HG03460 (cell line): ENCODE data around the gene ATF6.
"Not testable (repeated sequence)": the region's sequence is repeated elsewhere in the genome, so short reads cannot be mapped to it uniquely, and the experiment has no call there.

Experiments
- ATAC-seq: cut with Tn5 transposase; IDR thresholded peaks from one replicate; pipeline ENCODE4 v1.9.1; 2021; ENCODE audit not compliant: unreplicated experiment

Gene ATF6

GRCh38 chr1:161826478-161826877 is 60.4 kb downstream of the ATF6 start:
- no peak for ATAC-seq

GRCh38 chr1:161827786-161828185 is 61.7 kb downstream of the ATF6 start:
- ATAC-seq, result no peak

GRCh38 chr1:161832299-161832907 is 66.3 kb downstream of the ATF6 start:
- ATAC-seq, result not testable (repeated sequence)

GRCh38 chr1:161834967-161835550 is 68.9 kb downstream of the ATF6 start:
- ATAC-seq, result no peak

- ATAC-seq, result no peak
Observed at GRCh38 chr1:161836018-161836417, 69.9 kb downstream of the ATF6 start.

GRCh38 chr1:161838362-161838761 is 72.2 kb downstream of the ATF6 start:
- ATAC-seq, result no peak

- ATAC-seq, result no peak
Observed at GRCh38 chr1:161838885-161839284, 72.8 kb downstream of the ATF6 start.

- no peak for ATAC-seq
Observed at GRCh38 chr1:161839591-161839990, 73.5 kb downstream of the ATF6 start.

- no peak for ATAC-seq
Observed at GRCh38 chr1:161840363-161840762, 74.2 kb downstream of the ATF6 start.

GRCh38 chr1:161843156-161843555 is 77.0 kb downstream of the ATF6 start:
- ATAC-seq, result no peak

GRCh38 chr1:161844696-161845095 is 78.6 kb downstream of the ATF6 start:
- ATAC-seq, result no peak

- no peak for ATAC-seq
Observed at GRCh38 chr1:161848676-161849075, 82.6 kb downstream of the ATF6 start.

GRCh38 chr1:161849518-161849917 is 83.4 kb downstream of the ATF6 start:
- no peak for ATAC-seq

- no peak for ATAC-seq
Observed at GRCh38 chr1:161855260-161855659, 89.1 kb downstream of the ATF6 start.

GRCh38 chr1:161858271-161858670 is 92.2 kb downstream of the ATF6 start:
- no peak for ATAC-seq

GRCh38 chr1:161863549-161863948 is 97.4 kb downstream of the ATF6 start:
- ATAC-seq, result no peak

- ATAC-seq, result no peak
Observed at GRCh38 chr1:161864577-161864976, 98.5 kb downstream of the ATF6 start.

- no peak for ATAC-seq
Observed at GRCh38 chr1:161866241-161866640, 100.1 kb downstream of the ATF6 start.

GRCh38 chr1:161868832-161869231 is 102.7 kb downstream of the ATF6 start:
- no peak for ATAC-seq

GRCh38 chr1:161869291-161869690 is 103.2 kb downstream of the ATF6 start:
- no peak for ATAC-seq

- no peak for ATAC-seq
Observed at GRCh38 chr1:161872506-161872905, 106.4 kb downstream of the ATF6 start.

- no peak for ATAC-seq
Observed at GRCh38 chr1:161879261-161879660, 113.1 kb downstream of the ATF6 start.

- ATAC-seq, result no peak
Observed at GRCh38 chr1:161884475-161884874, 118.4 kb downstream of the ATF6 start.
